ENCODE data around the gene GPN2.

GPN2 gene

DNA sequence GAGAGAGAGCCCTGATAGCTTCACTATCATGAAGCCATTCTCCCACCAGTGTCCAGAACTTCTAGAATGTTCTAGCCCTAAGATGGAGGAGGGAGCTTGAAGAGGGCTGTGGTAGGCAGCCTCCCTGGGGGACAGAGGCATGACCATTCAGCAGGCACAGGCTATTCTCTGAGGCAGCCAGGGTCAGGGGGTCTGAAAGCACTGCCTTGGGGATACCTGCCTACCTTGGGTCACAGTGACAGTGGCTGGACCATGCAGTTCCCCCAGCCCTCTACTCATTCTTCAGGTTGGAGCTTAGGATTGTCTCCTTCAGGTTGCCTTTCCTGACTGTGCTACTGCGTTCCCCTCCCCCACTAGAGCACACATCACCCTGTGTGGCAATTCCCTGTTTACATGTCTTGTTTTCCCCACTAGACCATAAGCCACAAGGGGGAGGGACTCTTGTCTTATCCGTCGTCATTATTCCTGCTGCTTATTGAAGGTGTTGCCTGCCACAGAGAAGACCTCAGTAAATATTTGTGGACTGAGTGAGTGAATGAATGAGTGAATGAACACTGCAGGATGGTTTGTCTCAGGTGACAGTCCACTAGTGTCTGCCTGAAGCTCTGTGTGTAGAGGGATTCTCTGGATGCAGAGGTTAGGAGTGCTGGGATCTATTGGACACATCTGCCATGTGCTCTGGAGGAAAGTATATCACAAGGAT lies 58.4 kb downstream of the GPN2 start:
- DNase-seq (ENCODE audit: low read depth): no peak

DNA sequence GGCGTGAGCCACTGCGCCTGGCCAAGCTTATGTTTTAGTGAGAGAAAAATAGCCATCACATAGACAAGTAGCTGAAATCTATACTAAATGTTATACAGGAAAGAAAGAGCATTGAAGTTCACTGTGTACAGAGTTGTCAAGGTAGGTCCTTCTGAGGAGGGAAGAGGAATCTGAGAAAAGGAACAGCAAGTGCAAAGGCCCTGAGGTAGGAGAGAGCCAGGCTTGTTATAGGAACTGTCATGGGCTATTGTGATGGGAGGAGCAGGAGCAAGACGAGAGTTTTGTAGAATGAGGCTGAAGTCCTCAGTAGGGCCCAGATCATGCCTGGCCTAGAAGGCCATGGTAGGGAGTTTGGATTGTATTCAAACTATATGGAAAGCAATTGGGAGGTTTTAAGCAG lies 59.0 kb downstream of the GPN2 start:
- DNase-seq (ENCODE audit: low read depth): no peak

DNA sequence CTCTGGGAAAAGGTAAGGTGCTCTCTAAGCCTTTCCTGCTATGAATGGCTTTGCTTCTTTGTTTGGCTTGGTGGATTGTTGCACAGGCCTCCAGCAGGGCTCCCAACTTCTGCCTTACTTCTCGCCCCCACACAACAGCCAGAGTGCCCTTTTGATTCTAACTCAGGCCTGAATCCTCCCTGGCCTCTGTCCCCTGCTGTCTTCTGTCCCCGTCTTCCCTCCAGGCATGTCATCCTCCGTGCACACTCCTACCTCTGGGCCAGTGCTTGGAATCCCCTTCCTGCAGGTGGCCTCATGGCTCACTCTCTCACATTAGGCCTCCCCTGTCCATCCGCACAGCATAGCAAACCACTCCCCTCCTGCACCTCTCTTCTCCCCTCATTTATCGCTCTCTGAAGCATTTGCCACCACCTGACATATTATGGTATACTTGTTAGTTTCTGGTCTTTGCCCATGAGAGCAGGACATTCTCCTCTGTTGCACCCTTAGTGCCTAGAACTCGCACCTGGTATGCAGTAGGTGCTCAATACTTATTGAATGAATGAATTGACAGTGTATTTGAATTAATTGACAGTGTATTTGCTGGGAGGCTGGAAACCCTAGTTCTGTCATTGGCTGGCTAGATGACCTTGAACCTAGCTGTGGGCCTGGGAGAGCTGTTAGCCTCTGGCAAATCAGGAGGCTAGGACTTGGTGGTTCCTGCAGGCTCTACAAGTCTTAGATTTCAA lies 60.7 kb downstream of the GPN2 start:
- DNase-seq (ENCODE audit: low read depth): no peak

DNA sequence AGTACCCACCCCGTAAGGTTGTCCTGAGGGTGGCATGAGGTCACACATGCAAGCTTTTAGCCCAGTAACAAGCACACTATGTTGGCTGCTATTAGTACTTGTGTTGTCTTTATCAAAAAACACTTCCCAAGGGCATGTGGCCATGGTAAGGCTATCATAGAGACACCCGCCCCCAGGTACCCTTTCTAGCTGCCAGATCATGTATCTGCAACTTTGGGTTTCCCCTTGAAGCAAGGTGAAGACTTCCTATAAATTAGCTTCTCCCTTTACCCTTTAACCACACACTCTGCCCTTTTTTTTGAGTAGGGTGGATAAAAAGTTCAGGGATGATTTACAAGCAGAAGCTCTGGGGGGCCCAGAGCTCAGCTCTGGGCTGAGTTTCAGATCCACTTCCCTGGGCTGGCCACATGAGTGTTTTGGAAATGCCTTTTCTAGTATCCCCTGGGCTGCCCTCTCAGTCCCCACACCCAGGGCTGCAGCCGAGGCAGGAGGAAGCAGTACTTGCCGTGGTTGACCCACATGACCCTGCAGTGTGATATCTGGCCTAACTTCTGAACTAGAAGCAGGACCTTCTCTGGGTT lies 61.6 kb downstream of the GPN2 start:
- no peak for DNase-seq (ENCODE audit: low read depth)

DNA sequence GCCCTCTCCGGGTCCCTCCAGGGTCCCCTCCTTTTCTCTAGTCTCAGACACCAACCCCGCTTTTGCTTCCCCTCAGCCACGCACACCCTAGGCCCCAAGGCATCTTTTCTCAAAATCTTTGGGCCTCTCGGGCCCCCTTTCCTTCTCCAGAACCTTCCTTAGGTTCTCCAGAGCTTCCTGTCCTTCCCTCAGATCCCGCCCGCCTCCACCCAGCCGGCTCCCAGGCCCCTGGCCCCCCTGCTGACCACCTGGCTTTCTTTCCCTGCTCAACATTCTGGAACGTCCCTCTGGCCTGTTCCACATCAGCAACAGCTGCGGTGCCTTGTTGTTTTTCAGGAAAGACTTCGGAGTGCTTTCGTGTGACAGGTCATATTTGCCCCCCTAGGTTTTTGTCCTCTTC lies 62.4 kb downstream of the GPN2 start:
- DNase-seq (ENCODE audit: low read depth): no peak

DNA sequence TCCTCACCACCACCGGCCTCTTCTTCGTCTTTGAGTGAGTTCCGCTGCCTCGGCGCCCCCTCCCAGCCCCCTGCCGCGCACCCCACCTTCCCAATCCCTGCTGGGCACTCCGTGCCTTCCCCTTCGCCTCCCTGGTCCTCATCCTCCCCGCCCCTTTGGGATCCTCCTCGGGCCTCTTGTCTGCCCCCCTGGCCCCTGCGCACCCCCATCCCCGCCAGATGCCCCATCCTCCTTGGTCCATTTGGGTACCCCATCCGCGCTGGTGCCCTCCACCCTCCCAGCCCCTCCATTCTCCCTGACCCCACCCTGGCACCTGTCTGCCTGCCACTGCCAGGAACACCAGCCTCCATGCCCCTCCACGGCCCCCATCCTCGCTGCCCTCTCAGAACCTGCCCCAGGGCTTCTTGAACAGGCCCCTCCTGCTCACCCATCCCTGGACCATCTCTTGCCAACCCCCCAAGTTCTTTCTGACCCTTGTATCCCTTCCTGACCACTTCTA lies 62.9 kb downstream of the GPN2 start:
- DNase-seq (ENCODE audit: low read depth): no peak

DNA sequence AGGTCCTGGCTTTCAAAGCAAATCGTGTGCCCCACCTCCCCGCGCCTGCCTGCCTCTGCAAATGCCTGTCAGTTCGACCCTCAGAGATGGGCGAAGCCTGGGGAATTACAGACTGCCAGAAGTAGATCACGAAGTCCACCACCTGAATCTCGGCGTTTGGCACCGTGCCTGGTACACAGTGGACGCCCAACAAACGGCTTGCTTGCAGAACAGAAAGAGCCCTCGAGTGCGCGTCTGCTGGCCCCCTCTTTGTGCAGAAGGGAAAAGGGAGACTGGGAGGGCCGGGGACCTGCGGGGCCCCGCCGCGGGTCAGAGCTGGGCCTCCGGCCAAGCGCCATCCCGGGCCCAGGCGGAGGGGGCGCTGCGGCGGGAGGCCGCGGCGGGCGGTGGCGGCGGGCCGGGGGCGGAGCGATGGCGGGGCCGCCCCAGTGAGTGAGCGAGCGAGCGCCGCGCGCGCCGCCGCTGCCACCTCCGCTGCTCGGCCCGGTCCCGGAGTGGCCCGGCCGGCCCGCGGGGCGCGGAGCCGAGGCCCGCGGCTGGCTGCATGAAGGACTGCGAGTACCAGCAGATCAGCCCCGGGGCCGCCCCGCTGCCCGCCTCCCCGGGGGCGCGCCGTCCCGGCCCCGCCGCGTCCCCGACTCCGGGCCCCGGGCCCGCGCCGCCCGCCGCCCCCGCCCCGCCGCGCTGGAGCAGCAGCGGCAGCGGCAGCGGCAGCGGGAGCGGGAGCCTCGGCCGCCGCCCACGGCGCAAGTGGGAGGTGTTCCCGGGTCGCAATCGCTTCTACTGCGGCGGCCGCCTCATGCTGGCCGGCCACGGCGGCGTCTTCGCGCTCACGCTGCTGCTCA lies 63.6 kb downstream of the GPN2 start, which contains the start of gene ZDHHC18:
Gene ZDHHC18 (plus strand): TSS at position 428 of the 845 bp plus-strand sequence. CDS start 117 bp downstream, at position 545.
- peak; percentile 32 for DNase-seq (ENCODE audit: low read depth)

All from stimulated activated CD8-positive, alpha-beta memory T cell treated with anti-CD3 and anti-CD28 coated beads, Interleukin-15, amount 100 ng/mL, for 1 hour (primary cell).